GM12878 (cell line): ENCODE results near the gene STPG1. TPM values are rescaled to one million over a fixed set of nuclear protein-coding genes. Genes with fewer than 3 reads are reported as not detected.

ENCODE experiments used
- BHLHE40 ChIP-seq, 2 experiments: fragments of 450-650 bp in 1 of 2; IDR thresholded peaks; 2 replicates each; pipeline ENCODE4 v1.6.1; 2011 to 2017; ENCODE audit warnings: low read depth in 2 of 2, borderline replicate concordance in 1 of 2, improper control_type of control experiment in 1 of 2, low read length in 1 of 2, mild to moderate bottlenecking in 1 of 2
- CHD4 ChIP-seq: fragments of 200-600 bp; sonication (generic); IDR thresholded peaks from 2 replicates; pipeline ENCODE4 v1.6.1; 2016; ENCODE audit warnings: mild to moderate bottlenecking
- DPF2 ChIP-seq: fragments of 450-650 bp; IDR thresholded peaks from 2 replicates; pipeline ENCODE4 v1.6.1; 2017; ENCODE audit warnings: mild to moderate bottlenecking
- EGR1 ChIP-seq, 2 experiments: IDR thresholded peaks; 1 replicate in 1 of 2; 2 replicates in 1 of 2; pipeline ENCODE4 v1.6.1; 2011 to 2012; ENCODE audit warnings: low read depth in 2 of 2, low read length in 2 of 2, borderline replicate concordance in 1 of 2, mild to moderate bottlenecking in 1 of 2, moderate library complexity in 1 of 2
- EZH2 ChIP-seq: IDR thresholded peaks from 2 replicates; pipeline ENCODE4 v1.6.1; 2012; ENCODE audit warnings: low read depth, mild to moderate bottlenecking, control low read depth, inconsistent platforms, low read length, borderline replicate concordance; ENCODE audit not compliant: control insufficient read depth
- IKZF2 ChIP-seq, 2 experiments: fragments of 450-650 bp; IDR thresholded peaks; 2 replicates each; pipeline ENCODE4 v1.6.1; 2017; ENCODE audit warnings: mild to moderate bottlenecking in 2 of 2, moderate library complexity in 2 of 2
- MAX ChIP-seq: IDR thresholded peaks from 2 replicates; pipeline ENCODE4 v1.6.1; 2012; ENCODE audit warnings: low read depth, low read length, improper control_type of control experiment
- MEF2B ChIP-seq: fragments of 450-650 bp; IDR thresholded peaks from 2 replicates; pipeline ENCODE4 v1.6.1; 2018; ENCODE audit warnings: mild to moderate bottlenecking, moderate library complexity; ENCODE audit not compliant: partially characterized antibody, poor library complexity, severe bottlenecking
- MLLT1 ChIP-seq: fragments of 450-650 bp; IDR thresholded peaks from 2 replicates; pipeline ENCODE4 v1.6.1; 2016; ENCODE audit warnings: mild to moderate bottlenecking
- NFIC ChIP-seq: IDR thresholded peaks from 2 replicates; pipeline ENCODE4 v1.6.1; 2012; ENCODE audit warnings: low read depth, mild to moderate bottlenecking, inconsistent platforms, low read length, moderate library complexity
- NR2F1 ChIP-seq: fragments of 450-650 bp; conservative IDR thresholded peaks from 2 replicates; pipeline ENCODE4 v1.6.1; 2017; ENCODE audit warnings: mild to moderate bottlenecking
- PAX5 ChIP-seq: IDR thresholded peaks from 2 replicates; pipeline ENCODE4 v1.6.1; 2011; ENCODE audit warnings: low read depth, low read length, borderline replicate concordance
- POLR2A ChIP-seq: IDR thresholded peaks from 2 replicates; pipeline ENCODE4 v1.6.1; 2011; ENCODE audit warnings: low read depth, mild to moderate bottlenecking, low read length
- RAD21 ChIP-seq: IDR thresholded peaks from 2 replicates; pipeline ENCODE4 v1.6.1; 2011; ENCODE audit warnings: mild to moderate bottlenecking, low read depth, low read length, moderate library complexity; ENCODE audit not compliant: insufficient read depth
- SKIL ChIP-seq: fragments of 450-650 bp; IDR thresholded peaks from 2 replicates; pipeline ENCODE4 v1.6.1; 2017; ENCODE audit warnings: mild to moderate bottlenecking, low read depth, inconsistent platforms; ENCODE audit not compliant: poor library complexity, severe bottlenecking
- SUPT20H ChIP-seq: IDR thresholded peaks from 2 replicates; pipeline ENCODE4 v1.6.1; 2011; ENCODE audit warnings: low read depth, mild to moderate bottlenecking, low read length, moderate library complexity, borderline replicate concordance; ENCODE audit not compliant: control insufficient read depth
- TBL1XR1 ChIP-seq: IDR thresholded peaks from 2 replicates; pipeline ENCODE4 v1.6.1; 2012; ENCODE audit warnings: low read depth, low read length, improper control_type of control experiment
- TCF12 ChIP-seq: IDR thresholded peaks from 2 replicates; pipeline ENCODE4 v1.6.1; 2011; ENCODE audit warnings: low read depth, mild to moderate bottlenecking, low read length
- TCF3 ChIP-seq: IDR thresholded peaks from 2 replicates; pipeline ENCODE4 v1.6.1; 2012; ENCODE audit warnings: low read depth, mild to moderate bottlenecking, low read length, borderline replicate concordance; ENCODE audit not compliant: insufficient read depth
- ZBTB11 ChIP-seq: fragments of 450-650 bp; formaldehyde crosslinking; IDR thresholded peaks from 2 replicates; pipeline ENCODE4 v1.5.0; 2022; ENCODE audit warnings: mild to moderate bottlenecking, missing genetic modification characterization
- polyA plus RNA-seq, 11 experiments: library from polyadenylated mRNA; depleted of rRNA in 4 of 11; unstranded in 6 of 11; stranded (reverse) in 5 of 11; fragments of >200 nt; fragmentation: Nextera tagmentation in 4 of 11; fragmentation: Illumina TruSeq in 1 of 11; extraction: Ambion mirVana in 4 of 11; extraction: Trizol in 1 of 11; gene quantifications; 1 replicate in 1 of 11; 2 replicates in 10 of 11; pipeline versions ENCODE4 v1.2.1 to v1.2.3, GENCODE V29; 2011 to 2016; ENCODE audit warnings: inconsistent platforms in 2 of 11, missing spikeins in 2 of 11, low read depth in 1 of 11
- total RNA-seq, 4 experiments: library from RNA; depleted of rRNA in 3 of 4; stranded (reverse); fragments of >200 nt in 3 of 4; fragmentation: Illumina TruSeq in 1 of 4; extraction: Trizol in 1 of 4; gene quantifications; 2 replicates each; pipeline versions ENCODE4 v1.2.1 to v1.2.3, GENCODE V29; 2013 to 2021

The STPG1 gene
- total and polyA plus RNA-seq, 10 of the 15 experiments (the other 5 are each of a cell fraction or from before 2014, with no cell fraction given), result 0.22 to 2.6 (median 0.73) TPM

- TF ChIP-seq EZH2, result 0 out of 2 replicates have a peak, but pooled peaks have one; percentile 31
- TF ChIP-seq POLR2A, result 0 out of 2 replicates have a peak, but pooled peaks have one; percentile 18
- TF ChIP-seq CHD4, result no peak
- TF ChIP-seq SKIL, result no peak
- no peak for TF ChIP-seq EGR1 (IDR thresholded peaks at IDR 0.05; ENCODE audit: borderline replicate concordance in 1 of 2, low read depth in 2 of 2, low read length in 2 of 2)
- no peak for TF ChIP-seq NFIC
- peak; percentile 79 for TF ChIP-seq NR2F1
- peak; percentile 39 to 82; a peak in 3 of 4 replicates for TF ChIP-seq BHLHE40 (IDR thresholded peaks at IDR 0.05; ENCODE audit: borderline replicate concordance in 1 of 2, low read depth in 2 of 2, low read length in 1 of 2)
- TF ChIP-seq IKZF2 (IDR thresholded peaks at IDR 0.05), result peak; percentile 53
- TF ChIP-seq ZBTB11, result no peak
- no peak for TF ChIP-seq PAX5
- TF ChIP-seq SUPT20H, result no peak
- peak; percentile 99 for TF ChIP-seq DPF2
- peak; percentile 60; the same call in 1 of the 2 replicates for TF ChIP-seq TCF12
- TF ChIP-seq RAD21, result no peak
- TF ChIP-seq MEF2B, result peak; percentile 29
- TF ChIP-seq TBL1XR1, result 0 out of 2 replicates have a peak, but pooled peaks have one; percentile 17
- 0 out of 2 replicates have a peak, but pooled peaks have one; percentile 21 for TF ChIP-seq MAX
- TF ChIP-seq TCF3, result 0 out of 2 replicates have a peak, but pooled peaks have one; percentile 65
- TF ChIP-seq MLLT1, result no peak
Measured at GRCh38 chr1:24321697-24322469, 91.7 kb downstream of the STPG1 start (continued).
